Hypothalamus (tissue), 51 donors: ENCODE measurements around the gene PITHD1.
"Not testable (repeated sequence)": the region's sequence is repeated elsewhere in the genome, so short reads cannot be mapped to it uniquely, and the experiment has no call there.

Source experiments
- DNase-seq, 51 donors: peaks; one replicate each; lab custom pipeline; 2025; lab: John Stamatoyannopoulos, UW

Gene PITHD1

DNA sequence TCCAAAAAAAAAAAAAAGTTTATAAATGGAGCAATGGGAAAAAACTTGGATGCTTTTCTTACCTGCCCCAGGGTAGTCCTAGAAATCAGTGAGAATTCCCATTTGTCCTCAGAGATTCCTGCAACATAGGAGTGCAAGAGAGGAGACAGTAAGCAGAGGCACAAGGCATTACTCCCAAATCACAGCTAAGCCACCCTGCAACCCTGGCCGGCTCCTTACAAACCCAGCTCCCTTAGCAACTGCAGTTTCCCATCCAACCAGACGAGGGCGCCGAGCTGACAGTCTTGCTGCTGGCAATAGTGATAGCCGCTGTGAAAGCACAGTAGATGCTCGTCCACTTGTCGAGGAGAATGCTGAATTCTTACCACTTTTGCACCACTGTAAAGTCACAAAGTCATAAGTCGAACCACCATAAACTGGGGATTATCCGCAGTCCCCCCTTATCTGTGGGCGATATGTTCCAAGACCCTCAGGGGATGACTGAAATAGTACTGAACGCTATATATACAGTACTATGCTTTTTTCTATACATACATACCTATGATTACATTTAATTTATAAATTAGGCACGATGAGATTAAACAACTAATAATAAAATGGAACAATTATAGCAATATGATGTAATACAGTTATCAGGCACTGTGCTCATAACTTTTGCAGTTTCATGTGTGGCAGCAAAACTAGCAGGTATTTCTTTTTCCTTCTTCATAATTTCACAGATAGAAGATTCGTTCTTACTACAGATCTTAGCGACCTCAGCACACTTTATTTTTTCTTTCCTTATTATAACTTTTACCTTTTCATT lies 6.0 kb upstream of the PITHD1 start:
- DNase-seq, result peak in 47 of 51 donors; percentile 9 to 93 (median 64)

DNA sequence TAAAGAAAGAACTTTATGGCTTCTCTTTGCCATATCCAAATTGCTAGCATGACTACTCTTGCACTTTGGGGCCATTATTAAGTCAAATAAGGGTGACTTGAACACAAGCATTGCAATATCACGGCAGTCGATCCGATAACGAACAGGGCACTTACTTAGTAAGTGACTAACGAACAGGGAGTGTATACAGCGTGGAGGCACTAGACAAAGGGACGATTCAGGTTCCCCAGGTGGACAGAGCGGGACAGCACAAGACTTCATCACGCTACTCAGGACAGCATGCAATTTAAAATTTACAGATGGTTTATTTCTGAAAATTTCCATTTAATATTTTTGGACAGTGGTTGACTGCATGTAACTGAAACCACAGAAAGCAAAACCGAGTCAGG lies 5.4 kb upstream of the PITHD1 start:
- DNase-seq, result no peak

DNA sequence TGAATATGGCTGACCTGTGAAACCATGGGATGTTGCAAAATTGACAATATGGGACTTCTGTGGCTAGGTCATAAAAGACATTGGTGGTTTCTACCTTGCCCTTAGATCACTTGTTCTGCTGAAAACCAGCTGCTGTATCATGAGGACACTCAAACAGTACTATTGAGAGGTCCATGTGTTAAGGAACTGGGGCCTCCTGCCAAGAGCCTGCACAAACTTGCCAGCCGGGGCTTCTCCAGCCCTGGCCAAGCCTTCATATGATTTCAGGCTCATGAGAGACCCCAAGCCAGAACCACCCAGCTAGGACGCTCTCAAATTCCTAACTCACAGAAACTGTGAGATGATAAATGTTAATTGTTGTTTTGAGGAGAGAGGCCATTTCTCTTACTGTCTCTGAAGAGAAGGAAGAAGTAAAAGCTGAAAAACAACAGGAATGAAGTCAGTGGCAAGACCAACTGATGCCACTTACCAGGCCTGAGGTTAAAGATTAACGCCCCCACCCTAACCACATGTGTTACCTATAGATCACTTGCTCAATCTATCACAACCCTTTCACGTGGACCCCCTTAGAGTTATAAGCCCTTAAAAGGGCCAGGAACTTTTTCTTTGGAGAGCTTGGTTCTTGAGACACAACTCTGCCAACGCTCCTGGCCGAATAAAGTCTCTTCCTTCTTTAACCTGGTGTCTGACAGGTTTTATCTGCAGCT lies 3.9 kb upstream of the PITHD1 start:
- no peak for DNase-seq

DNA sequence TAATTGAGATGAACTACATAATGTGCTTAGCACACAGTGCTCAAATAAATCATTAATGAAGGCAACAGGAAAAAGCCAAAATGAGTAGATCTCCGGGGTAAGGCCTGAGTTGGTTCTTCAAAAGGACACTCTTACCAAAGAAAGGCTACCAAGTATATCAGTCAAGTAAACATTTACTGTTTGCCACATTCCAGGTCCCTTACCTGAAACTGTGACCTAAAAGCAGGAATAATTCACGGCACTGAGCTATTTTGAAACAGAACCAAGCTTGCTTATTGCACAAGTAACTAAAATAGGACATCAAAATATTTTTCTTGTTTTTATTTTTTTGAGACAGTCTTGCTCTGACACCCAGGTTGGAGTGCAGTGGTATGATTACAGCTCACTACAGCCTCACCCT lies 2.0 kb upstream of the PITHD1 start:
- DNase-seq, result no peak

DNA sequence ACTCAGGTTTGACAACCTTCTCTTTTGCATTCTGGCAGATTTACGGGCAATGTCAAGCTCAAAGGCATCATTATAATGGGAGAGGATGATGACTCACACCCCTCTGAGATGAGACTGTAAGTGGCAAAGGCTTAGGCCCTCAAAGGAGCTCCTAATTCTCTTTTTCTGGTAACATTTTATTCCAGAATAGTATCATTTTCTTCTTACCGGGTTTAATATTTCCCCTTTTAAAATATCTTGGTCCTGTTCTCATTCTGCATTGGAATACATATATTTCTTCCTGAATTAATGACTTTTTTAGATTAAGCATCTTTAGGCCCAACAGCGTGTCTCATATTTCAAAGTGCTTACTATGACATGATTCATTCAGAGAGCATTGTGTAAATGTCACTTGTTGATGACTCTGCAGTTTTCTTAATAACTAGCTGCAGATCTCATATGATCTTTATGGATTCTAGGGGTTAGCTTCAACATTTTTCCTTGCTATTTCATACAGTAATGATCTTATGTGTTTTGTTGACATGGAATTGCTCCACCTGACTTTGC lies 1.7 kb downstream of the PITHD1 start:
- no peak for DNase-seq

DNA sequence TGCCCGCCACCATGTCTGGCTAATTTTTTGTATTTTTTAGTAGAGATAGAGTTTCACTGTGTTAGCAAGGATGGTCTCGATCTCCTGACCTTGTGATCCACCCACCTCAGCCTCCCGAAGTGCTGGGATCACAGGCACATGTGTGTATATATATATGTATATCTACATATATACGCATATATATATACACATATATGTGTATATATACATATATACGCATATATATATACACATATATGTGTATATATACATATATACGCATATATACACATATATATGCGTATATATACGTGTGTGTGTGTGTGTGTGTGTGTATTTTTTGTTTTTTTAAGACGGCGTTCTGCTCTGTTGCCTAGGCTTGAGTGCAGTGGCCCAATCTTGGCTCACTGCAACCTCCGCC lies 4.9 kb downstream of the PITHD1 start:
- DNase-seq, result not testable (repeated sequence)

DNA sequence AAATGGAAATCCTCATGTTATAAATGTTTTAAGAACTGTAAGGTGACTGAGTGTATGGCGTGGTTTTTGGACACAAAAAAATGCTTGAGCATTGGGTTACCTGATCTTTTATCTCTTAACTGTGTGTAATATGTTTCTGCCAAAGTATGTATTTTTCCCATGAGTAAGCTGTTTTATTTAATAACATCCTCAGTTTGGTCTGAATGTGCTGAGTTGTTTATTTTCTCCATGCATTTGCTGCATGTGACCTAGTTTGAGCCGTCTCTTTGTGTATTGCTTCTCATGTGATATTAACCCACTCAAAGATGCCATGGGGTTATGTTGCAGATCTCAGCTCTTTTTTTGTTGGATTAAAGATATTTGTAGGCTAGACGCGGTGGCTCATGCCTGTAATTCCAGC lies 6.6 kb downstream of the PITHD1 start:
- no peak for DNase-seq

DNA sequence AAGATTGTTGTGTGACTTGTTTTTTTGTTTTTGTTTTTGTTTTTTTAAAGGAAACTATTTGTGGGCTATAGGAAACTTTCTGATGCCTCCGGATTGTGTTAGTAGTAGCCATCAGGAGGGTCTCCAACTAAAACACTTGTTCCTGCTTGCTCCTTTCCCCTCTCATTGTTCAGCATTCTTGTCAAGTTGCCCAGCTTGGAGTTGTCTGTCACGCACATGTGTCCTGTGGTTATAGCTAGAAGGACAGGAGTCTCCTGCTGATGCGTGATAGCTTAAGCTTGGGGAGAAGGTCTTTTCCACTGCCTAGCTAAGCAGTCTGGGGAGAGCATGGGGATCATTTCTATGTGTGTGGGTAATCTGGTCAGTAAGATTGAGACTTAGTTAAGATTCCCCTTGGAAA lies 9.5 kb downstream of the PITHD1 start:
- no peak for DNase-seq

DNA sequence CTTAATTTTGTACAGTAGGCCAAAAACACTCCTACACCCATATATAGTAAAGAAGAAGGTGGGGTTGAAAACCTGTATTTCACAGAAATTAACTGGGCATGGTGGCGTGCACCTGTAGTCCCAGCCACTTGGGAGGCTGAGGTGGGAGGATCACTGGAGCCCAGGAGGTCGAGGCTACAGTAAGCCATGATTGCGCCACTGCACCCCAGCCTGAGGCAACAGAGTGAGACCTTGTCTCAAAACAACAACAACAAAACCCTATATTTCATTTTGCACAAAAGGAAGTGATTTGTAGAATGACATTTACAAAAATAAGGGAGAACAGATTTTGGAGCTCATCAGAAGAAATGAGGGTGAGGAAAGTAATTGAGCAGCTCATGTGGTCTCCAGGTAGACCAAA lies 10.5 kb downstream of the PITHD1 start:
- no peak for DNase-seq

DNA sequence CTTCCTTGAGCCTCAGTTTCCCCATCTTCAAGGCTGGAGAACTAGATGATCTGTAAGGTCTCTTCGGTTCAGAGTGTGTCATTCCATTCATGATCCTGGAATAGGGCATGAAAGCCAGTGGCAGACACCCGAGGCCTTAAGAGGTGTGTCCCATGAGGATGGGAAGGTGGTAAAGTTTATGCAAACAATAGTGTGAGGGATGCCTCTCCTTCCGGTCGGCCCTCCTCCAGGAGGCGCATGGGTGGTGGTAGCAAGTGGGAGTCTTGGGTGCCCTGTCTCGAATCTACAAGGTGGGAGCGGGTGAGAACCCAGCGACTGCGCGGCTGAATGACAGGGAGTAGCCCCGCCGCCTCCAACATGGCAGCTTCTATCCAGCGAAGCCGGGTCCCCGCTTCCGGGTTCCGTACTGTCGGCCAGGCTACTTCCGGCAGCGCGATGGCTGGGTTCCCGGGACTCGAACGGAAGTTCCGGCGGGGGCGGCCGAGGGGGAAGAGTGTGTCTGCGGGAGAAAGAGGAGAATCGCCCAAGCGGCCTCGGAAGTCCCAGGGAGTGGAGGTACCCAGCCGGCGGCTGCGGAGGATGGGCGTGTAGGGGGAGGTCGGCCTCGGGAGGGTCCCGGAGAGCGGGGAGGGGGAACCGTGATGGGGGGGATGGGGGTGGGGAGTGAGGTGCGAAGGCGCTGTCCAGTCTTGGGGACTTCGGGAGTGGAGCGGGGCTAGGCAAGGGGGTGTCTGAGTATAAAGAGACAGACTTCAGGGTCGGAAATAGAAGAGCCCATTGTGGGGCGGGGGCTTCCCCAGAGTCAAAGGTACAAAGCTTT lies 12.7 kb downstream of the PITHD1 start, which contains the start of gene LYPLA2:
Gene LYPLA2, plus strand, starts transcription at position 450 of the 820 bp plus-strand sequence. CDS start 1,538 bp downstream, outside the sequence.
- DNase-seq, result peak; percentile 69 to 97 (median 92)

DNA sequence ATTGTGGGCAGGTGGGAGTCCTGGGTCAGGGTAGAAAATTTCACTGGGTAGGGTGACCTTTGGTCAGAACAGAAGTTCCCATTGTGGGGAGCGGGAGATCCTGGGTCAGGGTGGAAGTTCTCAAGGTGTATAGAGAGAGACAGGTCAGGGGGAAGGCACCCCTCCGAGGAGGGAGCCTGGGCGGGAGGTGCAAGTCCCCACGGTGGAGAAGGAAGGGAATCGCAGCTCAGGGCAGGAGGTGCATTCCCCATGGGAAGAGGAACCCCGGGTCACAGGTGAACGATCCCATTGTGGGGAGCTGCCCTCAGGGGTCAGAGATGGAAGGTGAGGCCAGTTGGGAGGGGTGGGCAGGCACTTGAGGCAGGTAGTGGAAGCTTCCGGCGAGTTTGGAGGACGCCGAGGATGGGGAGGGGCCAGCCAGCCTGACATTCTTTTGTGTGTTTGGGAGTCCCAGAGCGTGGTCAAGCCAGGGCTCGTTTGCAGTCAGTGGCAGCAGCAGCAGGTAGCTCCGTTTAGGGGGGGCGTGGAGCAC lies 13.4 kb downstream of the PITHD1 start:
- DNase-seq, result peak in 2 of 51 donors; percentile 17 to 19

DNA sequence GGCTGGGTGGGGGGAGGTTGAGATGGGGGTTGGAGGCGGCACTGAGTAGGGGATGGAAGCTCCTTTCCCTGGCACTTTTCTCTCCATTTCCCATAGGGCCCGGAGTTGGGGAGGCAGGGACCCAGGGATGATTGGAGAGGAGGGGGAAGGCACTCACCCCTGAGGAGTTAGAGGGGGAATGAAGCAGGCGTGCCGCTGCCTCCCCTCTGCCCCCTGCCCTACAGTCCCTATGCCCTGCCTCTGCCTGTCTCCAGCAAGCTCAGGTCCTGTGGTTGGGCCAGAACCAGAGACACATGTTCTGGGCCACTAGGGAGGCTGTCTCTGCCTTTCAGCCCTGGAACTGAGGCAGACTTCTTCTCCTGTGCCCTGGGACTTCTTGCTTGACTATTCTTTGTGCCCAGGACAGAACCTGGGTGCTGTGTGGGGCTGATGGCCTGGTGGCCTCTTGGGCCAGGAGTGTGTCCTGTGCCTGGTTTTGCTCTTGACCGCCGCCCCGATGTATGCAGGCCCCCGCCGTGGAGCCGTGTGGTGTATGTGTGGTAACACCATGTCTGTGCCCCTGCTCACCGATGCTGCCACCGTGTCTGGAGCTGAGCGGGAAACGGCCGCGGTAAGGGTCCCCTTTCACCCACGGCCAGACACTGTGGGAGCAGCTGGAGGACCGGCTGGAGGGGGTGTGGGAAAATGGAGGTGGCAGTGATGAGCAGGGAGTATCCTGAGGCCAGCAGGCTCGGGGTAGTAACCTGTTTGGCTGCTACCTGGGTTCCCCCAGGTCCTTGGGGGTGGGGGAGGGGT lies 14.1 kb downstream of the PITHD1 start:
- no peak for DNase-seq

DNA sequence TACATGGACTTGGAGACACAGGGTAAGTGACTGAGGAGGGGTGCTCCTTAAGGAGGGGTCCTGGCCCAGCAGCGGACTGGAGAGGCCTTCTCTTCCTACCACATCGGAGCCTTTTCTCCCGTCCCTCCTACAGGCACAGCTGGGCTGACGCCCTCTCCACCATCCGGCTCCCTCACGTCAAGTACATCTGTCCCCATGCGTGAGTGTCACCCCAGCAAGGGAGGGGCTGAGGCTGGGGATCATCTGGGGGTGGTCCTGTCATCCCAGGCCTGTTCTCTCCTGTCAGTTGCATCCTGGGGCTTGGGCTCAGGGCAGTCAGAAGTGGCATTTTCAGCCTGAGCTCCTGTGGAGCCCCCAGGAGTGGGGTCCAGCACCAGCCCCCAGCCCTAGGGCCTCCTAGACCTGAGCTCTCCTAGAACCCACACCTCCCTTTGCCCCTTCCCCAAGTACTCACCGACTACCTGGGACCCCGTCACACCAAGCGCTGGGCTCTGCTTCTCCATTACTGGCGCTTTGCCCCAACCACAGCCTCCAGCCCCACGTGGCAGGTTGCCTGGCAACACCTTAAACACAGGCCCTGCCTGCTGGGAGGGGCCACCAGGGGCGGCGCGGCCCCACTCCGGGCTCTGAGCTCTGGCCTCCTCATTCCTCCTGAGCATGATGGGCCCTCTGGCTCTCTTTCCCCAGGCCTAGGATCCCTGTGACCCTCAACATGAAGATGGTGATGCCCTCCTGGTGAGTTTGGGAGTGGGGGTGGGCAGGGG lies 15.0 kb downstream of the PITHD1 start:
- DNase-seq, result peak in 8 of 51 donors; percentile 8 to 36 (median 24)

DNA sequence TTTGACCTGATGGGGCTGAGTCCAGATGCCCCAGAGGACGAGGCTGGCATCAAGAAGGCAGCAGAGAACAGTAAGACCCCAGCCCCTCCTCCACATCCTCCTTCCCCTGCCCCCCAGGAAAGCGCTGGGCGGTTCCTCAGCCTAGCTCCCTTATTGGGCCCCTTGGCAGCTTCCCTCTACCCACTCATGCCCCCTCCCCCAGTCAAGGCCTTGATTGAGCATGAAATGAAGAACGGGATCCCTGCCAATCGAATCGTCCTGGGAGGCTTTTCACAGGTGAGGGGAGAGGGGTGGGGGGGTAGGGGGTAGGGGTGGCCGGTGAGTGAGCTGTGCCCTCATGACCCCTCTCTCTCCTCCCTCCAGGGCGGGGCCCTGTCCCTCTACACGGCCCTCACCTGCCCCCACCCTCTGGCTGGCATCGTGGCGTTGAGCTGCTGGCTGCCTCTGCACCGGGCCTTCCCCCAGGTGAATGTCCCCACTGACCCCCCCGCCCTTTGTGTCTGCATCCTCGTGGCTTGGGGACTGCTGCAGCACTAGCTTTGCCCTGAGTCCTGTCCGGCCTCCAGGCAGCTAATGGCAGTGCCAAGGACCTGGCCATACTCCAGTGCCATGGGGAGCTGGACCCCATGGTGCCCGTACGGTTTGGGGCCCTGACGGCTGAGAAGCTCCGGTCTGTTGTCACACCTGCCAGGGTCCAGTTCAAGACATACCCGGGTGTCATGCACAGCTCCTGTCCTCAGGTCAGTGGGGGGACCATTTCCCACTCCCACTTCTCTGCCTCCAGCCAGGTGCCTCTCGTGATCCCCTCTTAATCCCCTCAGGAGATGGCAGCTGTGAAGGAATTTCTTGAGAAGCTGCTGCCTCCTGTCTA lies 15.9 kb downstream of the PITHD1 start:
- no peak for DNase-seq

DNA sequence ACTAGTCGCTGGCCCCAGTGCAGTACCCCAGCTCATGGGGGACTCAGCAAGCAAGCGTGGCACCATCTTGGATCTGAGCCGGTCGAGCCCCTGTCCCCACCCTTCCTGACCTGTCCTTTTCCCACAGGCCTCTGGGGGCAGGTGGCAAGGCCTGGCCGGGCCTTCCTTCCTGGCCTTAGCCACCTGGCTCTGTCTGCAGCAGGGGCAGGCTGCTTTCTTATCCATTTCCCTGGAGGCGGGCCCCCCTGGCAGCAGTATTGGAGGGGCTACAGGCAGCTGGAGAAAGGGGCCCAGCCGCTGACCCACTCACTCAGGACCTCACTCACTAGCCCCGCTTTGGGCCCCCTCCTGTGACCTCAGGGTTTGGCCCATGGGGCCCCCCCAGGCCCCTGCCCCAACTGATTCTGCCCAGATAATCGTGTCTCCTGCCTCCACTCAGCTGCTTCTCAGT lies 16.5 kb downstream of the PITHD1 start:
- not testable (repeated sequence) for DNase-seq

DNA sequence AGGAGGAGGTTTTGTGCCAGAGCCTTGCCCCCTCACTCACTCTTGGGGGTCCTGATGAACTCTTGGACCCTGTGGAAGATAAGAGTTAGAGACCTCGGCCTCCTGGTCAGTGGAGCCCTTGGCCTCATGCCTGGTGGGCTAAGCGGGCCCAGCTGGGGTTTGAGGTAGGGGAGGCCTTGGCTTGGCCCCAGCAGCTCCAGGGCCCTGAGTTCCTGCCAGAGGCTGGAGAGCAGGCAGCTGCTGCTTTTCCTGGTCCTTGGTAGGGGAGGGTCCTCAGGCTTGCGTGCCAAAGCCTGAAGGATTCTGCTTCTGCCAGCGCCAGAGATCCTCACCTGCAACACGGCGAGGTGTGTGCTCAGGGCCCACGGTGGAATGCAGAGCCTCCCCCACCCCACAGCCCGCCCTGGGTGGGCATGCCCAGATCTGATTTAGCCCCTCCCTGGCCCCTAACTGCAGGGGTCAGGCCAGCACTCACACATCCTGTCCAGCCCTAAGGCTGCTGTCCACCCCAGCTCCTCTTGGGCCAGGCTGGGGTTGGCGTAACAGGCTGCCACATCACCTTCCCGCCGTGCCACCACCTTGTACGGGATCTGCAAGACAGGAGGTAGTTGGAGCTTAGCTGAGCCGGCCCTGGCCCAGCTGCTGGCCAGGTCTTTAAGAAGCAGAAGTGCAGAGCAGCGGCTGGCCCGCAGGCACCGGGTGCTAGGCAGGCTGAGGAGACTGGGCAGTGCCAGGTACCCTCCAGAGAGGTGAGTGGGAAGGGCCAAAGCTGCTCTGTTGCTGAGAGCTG lies 17.7 kb downstream of the PITHD1 start:
- DNase-seq, result no peak
